SK-N-SH (cell line): ENCODE measurements around the gene MKRN1. TPM values are rescaled to one million over a fixed set of nuclear protein-coding genes. Genes with fewer than 3 reads are reported as not detected.

Experiments used
- CTCF ChIA-PET: fragments of 300-600, 350-600 bp; formaldehyde crosslinking; extraction: SDS; loops from one replicate; lab custom pipeline; 2021; lab: Yijun Ruan, JAX
- POLR2A ChIA-PET: fragments of 350-600 bp; sonication (Branson Sonifier 250); formaldehyde crosslinking; extraction: SDS; loops from one replicate; lab custom pipeline; 2020; ENCODE audit warnings: antibody characterized with exemption, inconsistent platforms; lab: Yijun Ruan, JAX
- DNase-seq: peaks from one replicate; pipeline ENCODE4 v3.0.0; 2012
- H2AFZ ChIP-seq: fragments of 200-600 bp; sonication (generic); 2 replicates; pipeline ENCODE4 v1.8.1; 2016; ENCODE audit warnings: antibody characterized with exemption, mild to moderate bottlenecking, low read depth
- H3F3A ChIP-seq: fragments of 200-600 bp; sonication (generic); replicated peaks from 2 replicates; pipeline ENCODE3; 2016; ENCODE audit warnings: antibody characterized with exemption, mild to moderate bottlenecking; ENCODE audit not compliant: insufficient read depth
- H3K27ac ChIP-seq, 2 experiments: fragments of 200-500 bp in 1 of 2; fragments of 200-600 bp in 1 of 2; sonication (Bioruptor generic) in 1 of 2; sonication (generic), shearing (Covaris generic) in 1 of 2; 2 replicates each; pipeline versions ENCODE4 v1.5.1 to v1.6.1; 2014 to 2016; ENCODE audit warnings: low read depth in 2 of 2, inconsistent platforms in 1 of 2, low read length in 1 of 2, mild to moderate bottlenecking in 1 of 2, mixed read lengths in 1 of 2
- H3K27me3 ChIP-seq: fragments of 200-600 bp; sonication (generic), shearing (Covaris generic); 2 replicates; pipeline ENCODE4 v1.6.1; 2016; ENCODE audit warnings: mixed run types; ENCODE audit not compliant: insufficient read depth
- H3K36me3 ChIP-seq, 2 experiments: fragments of 200-500 bp in 1 of 2; fragments of 200-600 bp in 1 of 2; sonication (Bioruptor generic) in 1 of 2; sonication (generic) in 1 of 2; replicated peaks in 1 of 2; 2 replicates each; pipeline versions ENCODE3 to v1.5.1; 2014 to 2016; ENCODE audit warnings: low read length in 1 of 2, mild to moderate bottlenecking in 1 of 2; ENCODE audit not compliant: insufficient read depth in 2 of 2, control insufficient read depth in 1 of 2
- H3K4me1 ChIP-seq, 2 experiments: fragments of 200-500 bp in 1 of 2; fragments of 200-600 bp in 1 of 2; sonication (Bioruptor generic) in 1 of 2; sonication (generic), shearing (Covaris generic) in 1 of 2; 2 replicates each; pipeline versions ENCODE4 v1.5.1 to v1.6.1; 2014 to 2016; ENCODE audit warnings: low read depth in 1 of 2, low read length in 1 of 2, mixed run types in 1 of 2; ENCODE audit not compliant: insufficient read depth in 2 of 2, control insufficient read depth in 1 of 2
- H3K4me2 ChIP-seq: fragments of 200-600 bp; sonication (generic), shearing (Covaris generic); 2 replicates; pipeline ENCODE4 v1.6.1; 2017; ENCODE audit warnings: mixed run types
- H3K4me3 ChIP-seq, 2 experiments: fragments of 200-500 bp in 1 of 2; fragments of 200-600 bp in 1 of 2; sonication (Bioruptor generic) in 1 of 2; sonication (generic), shearing (Covaris generic) in 1 of 2; 2 replicates each; pipeline versions ENCODE4 v1.5.1 to v1.8.1; 2014 to 2016; ENCODE audit warnings: low read depth in 2 of 2, inconsistent platforms in 1 of 2, low read length in 1 of 2, mild to moderate bottlenecking in 1 of 2, mixed read lengths in 1 of 2, moderate library complexity in 1 of 2
- H3K79me2 ChIP-seq: fragments of 200-600 bp; sonication (generic); 2 replicates; pipeline ENCODE4 v1.8.1; 2017; ENCODE audit warnings: mild to moderate bottlenecking; ENCODE audit not compliant: insufficient read depth
- H3K9ac ChIP-seq: fragments of 200-600 bp; sonication (generic); 2 replicates; pipeline ENCODE4 v1.6.1; 2017; ENCODE audit warnings: mixed run types
- H3K9me2 ChIP-seq: fragments of 200-600 bp; sonication (generic); 2 replicates; pipeline ENCODE4 v1.6.1; 2017; ENCODE audit warnings: mixed run types
- H3K9me3 ChIP-seq: fragments of 200-600 bp; sonication (generic); 2 replicates; pipeline ENCODE4 v1.6.1; 2017; ENCODE audit warnings: mixed run types, mild to moderate bottlenecking, moderate library complexity
- H4K20me1 ChIP-seq: fragments of 200-600 bp; sonication (generic); 2 replicates; pipeline ENCODE4 v1.6.1; 2017; ENCODE audit warnings: mild to moderate bottlenecking, mixed run types; ENCODE audit not compliant: insufficient read depth
- CTCF ChIP-seq: fragments of 200-600 bp; sonication (generic); IDR thresholded peaks from 2 replicates; pipeline ENCODE4 v1.6.1; 2017; ENCODE audit warnings: antibody characterized with exemption, mild to moderate bottlenecking, moderate library complexity
- EP300 ChIP-seq, 2 experiments: IDR thresholded peaks; 2 replicates each; pipeline versions ENCODE4 v1.4.0 to v1.6.1; 2012; ENCODE audit warnings: borderline replicate concordance in 1 of 2, low read depth in 1 of 2, low read length in 1 of 2
- FOSL2 ChIP-seq: IDR thresholded peaks from 2 replicates; pipeline ENCODE4 v1.4.0; 2012; ENCODE audit warnings: low read depth, mild to moderate bottlenecking, moderate library complexity, borderline replicate concordance
- GABPA ChIP-seq: IDR thresholded peaks from 2 replicates; pipeline ENCODE4 v1.4.0; 2012; ENCODE audit warnings: low read depth, mild to moderate bottlenecking
- MAX ChIP-seq: IDR thresholded peaks from 2 replicates; pipeline ENCODE4 v1.4.0; 2012; ENCODE audit warnings: low read depth
- MEF2A ChIP-seq: IDR thresholded peaks from 2 replicates; pipeline ENCODE4 v1.4.0; 2012; ENCODE audit warnings: low read depth, borderline replicate concordance
- MXI1 ChIP-seq: IDR thresholded peaks from 2 replicates; pipeline ENCODE4 v1.6.1; 2012; ENCODE audit warnings: mild to moderate bottlenecking, low read depth, low read length, improper control_type of control experiment
- NFIC ChIP-seq: IDR thresholded peaks from 2 replicates; pipeline ENCODE4 v1.4.0; 2012; ENCODE audit warnings: borderline replicate concordance
- NRF1 ChIP-seq: IDR thresholded peaks from 2 replicates; pipeline ENCODE4 v1.6.1; 2012; ENCODE audit warnings: low read depth, mild to moderate bottlenecking, low read length
- POLR2AphosphoS5 ChIP-seq: IDR thresholded peaks from 2 replicates; pipeline ENCODE4 v1.6.1; 2012; ENCODE audit warnings: low read depth, low read length
- RCOR1 ChIP-seq: fragments of 150-350 bp; IDR thresholded peaks from 2 replicates; pipeline ENCODE4 v1.6.1; 2017; ENCODE audit warnings: antibody characterized with exemption, low read length
- REST ChIP-seq: IDR thresholded peaks from 2 replicates; pipeline ENCODE4 v1.6.1; 2012; ENCODE audit warnings: mild to moderate bottlenecking, low read depth, low read length, moderate library complexity
- RXRA ChIP-seq: IDR thresholded peaks from 2 replicates; pipeline ENCODE4 v1.4.0; 2012; ENCODE audit warnings: low read depth, mild to moderate bottlenecking, borderline replicate concordance
- SIN3A ChIP-seq: IDR thresholded peaks from 2 replicates; pipeline ENCODE4 v1.6.1; 2012; ENCODE audit warnings: low read depth, mild to moderate bottlenecking, low read length, moderate library complexity, borderline replicate concordance
- SMC3 ChIP-seq: IDR thresholded peaks from 2 replicates; pipeline ENCODE4 v1.6.1; 2012; ENCODE audit warnings: low read depth, low read length, improper control_type of control experiment
- TAF1 ChIP-seq: IDR thresholded peaks from 2 replicates; pipeline ENCODE4 v1.6.1; 2012; ENCODE audit warnings: low read depth, mild to moderate bottlenecking, low read length, moderate library complexity, borderline replicate concordance
- TEAD4 ChIP-seq: IDR thresholded peaks from 2 replicates; pipeline ENCODE4 v1.4.0; 2012; ENCODE audit warnings: mild to moderate bottlenecking, borderline replicate concordance; ENCODE audit not compliant: insufficient read depth
- USF1 ChIP-seq: IDR thresholded peaks from 2 replicates; pipeline ENCODE4 v1.4.0; 2012; ENCODE audit warnings: low read depth, borderline replicate concordance
- USF2 ChIP-seq: fragments of 150-350 bp; IDR thresholded peaks from 2 replicates; pipeline ENCODE4 v1.6.1; 2017; ENCODE audit warnings: antibody characterized with exemption, low read length, low read depth, borderline replicate concordance
- WGBS: methylation state at CpG from one replicate; pipeline ENCODE4 v1.1.6; 2017; ENCODE audit warnings: low lambda C conversion rate; 5-methylcytosine and 5-hydroxymethylcytosine counted together
- polyA plus RNA-seq, 3 experiments: library from polyadenylated mRNA; depleted of rRNA; stranded (reverse); fragments of >200 nt; gene quantifications; 2 replicates each; pipeline ENCODE4 v1.2.3, GENCODE V29; 2012

The MKRN1 gene
- polyA plus RNA-seq, 1 of the 3 experiments (the other 2 are of a cell fraction) = 53.5 TPM

- H3K9ac ChIP-seq = no peak overlapping the region
- peaks cover 5% of the 10 kb centered on the region; the same call in 1 of the 2 replicates for H3K79me2 ChIP-seq
- DNase-seq = no peak
- 89% methylated on average over 3 of the region's 3 CpGs for WGBS
- no peaks in the 10 kb centered on the region for H3K9me2 ChIP-seq
- H3K27ac ChIP-seq = no peak overlapping the region
- H3K4me2 ChIP-seq = no peak overlapping the region
- no peak overlapping the region for H2AFZ ChIP-seq
- peaks cover 71 to 72% of the 10 kb centered on the region in 2 experiments for H3K36me3 ChIP-seq
- H3K9me3 ChIP-seq = no peaks in the 10 kb centered on the region
- TF ChIP-seq TAF1 = no peak
- no peak for TF ChIP-seq POLR2AphosphoS5
- TF ChIP-seq TEAD4 = no peak
- TF ChIP-seq NFIC = no peak
- TF ChIP-seq FOSL2 = no peak
- TF ChIP-seq MAX = no peak
- no peak for TF ChIP-seq CTCF
- TF ChIP-seq RCOR1 = no peak
- TF ChIP-seq RXRA = no peak
- no peak for TF ChIP-seq REST
- TF ChIP-seq GABPA = no peak
- no peak for TF ChIP-seq USF2
- TF ChIP-seq MXI1 = no peak
- TF ChIP-seq USF1 = no peak
- no peak for TF ChIP-seq EP300 (IDR thresholded peaks at IDR 0.05; ENCODE audit: borderline replicate concordance in 1 of 2, low read depth in 1 of 2, low read length in 1 of 2)
- TF ChIP-seq SIN3A = no peak
- TF ChIP-seq NRF1 = no peak
- no peak for TF ChIP-seq MEF2A
- no peak for TF ChIP-seq SMC3
- no peaks in the 10 kb centered on the region for H3F3A ChIP-seq
- POLR2A ChIA-PET = no interaction called here
- no peak overlapping the region for H3K4me3 ChIP-seq
- peaks cover 32% of the 10 kb centered on the region; the same call in 1 of the 2 replicates for H4K20me1 ChIP-seq
- H3K4me1 ChIP-seq = no peaks in the 10 kb centered on the region; a peak in 1 of 4 replicates
- H3K27me3 ChIP-seq = no peaks in the 10 kb centered on the region
- CTCF ChIA-PET = interaction anchor here (0.7 kb wide), 1 partner anchor 17 kb away, joined by 4 read pairs; no protein-coding TSS in a partner anchor
Measured at GRCh38 chr7:140458201-140458600, 21.1 kb downstream of the MKRN1 start.
